Skin of body (tissue), 2 donors: Measurements from ENCODE around the gene PLEKHG4. TPM values are rescaled to one million over a fixed set of nuclear protein-coding genes. Genes with fewer than 3 reads are reported as not detected.

ENCODE experiments used
- DNase-seq: peaks from one replicate; lab custom pipeline; 2025; lab: John Stamatoyannopoulos, UW
- total RNA-seq: library from RNA; depleted of rRNA; stranded (reverse); fragments of >200 nt; gene quantifications from one replicate; pipeline ENCODE4 v1.2.3, GENCODE V29; 2014

PLEKHG4 gene
- total RNA-seq, 1 donor from 2014 or later: 16.1 TPM

DNA sequence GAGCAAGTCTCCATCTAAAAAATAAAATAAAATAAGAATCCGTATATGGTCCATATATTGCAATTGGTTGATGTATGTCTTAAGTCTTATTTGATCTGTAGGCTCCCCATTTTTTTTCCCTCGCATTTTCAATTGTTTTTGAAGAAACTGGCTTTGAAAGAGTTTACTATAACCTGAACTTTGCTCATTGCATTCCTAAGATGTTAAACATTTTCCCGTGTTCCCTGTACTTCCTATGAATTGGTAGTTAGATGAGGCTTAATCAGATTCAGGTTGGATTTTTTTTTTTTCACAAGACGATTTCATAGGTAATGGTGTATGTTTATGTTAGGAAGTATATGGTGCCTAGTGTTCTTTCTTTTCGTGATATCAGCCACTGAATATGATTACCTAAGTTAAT is 50.6 kb downstream of the PLEKHG4 start:
- no peak for DNase-seq

- no peak for DNase-seq
Measured at GRCh38 chr16:67333315-67333714, 54.0 kb downstream of the PLEKHG4 start.

DNA sequence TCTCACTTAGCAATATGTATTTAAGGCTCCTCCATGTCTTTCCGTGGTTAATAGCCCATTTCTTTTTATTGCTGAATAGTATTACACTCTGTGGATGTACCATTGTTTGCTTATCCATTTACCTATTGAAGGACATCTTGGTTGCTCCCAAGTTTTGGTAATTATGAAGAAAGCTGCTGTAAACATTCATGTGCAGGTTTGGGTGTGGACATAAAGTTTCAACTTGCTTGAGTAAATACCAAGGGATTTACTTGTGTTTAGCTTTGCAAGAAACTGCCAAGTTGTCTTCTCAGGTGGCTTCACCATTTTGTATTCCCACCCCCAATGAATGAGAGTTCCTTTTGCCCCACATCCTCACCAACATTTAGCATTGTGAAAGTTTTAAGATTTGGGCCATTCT is 56.8 kb downstream of the PLEKHG4 start:
- DNase-seq: no peak

DNA sequence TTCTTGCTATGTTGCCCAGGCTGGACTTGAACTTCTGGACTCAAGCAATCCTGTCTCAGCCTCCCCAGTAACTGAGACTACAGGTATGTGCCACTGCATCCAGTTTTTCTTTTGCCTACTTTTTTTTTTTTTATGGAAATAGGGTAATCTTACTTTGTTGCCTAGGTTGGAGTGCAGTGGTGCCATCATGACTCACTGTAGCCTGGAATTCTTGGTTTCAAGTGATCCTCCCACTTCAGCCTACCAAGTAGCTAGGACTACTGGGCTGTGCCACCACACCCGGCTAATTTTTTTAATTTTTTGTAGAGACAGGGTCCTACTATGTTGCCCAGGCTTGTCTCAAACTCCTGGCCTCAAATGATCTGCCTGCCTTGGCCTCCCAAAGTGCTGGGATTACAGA is 57.3 kb downstream of the PLEKHG4 start:
- no peak for DNase-seq

Other genes with a start within 250 kb of the PLEKHG4 start
- gene PHAF1, start 169.6 kb upstream of the PLEKHG4 start, total RNA-seq: 21.2 TPM
- gene B3GNT9, start 128.5 kb upstream of the PLEKHG4 start, total RNA-seq: 14.8 TPM
- gene TRADD, start 119.6 kb upstream of the PLEKHG4 start, total RNA-seq: 5.8 TPM
- 4.5 TPM for gene FBXL8, start 119.6 kb upstream of the PLEKHG4 start, total RNA-seq
- 14.3 TPM for gene HSF4, start 114.8 kb upstream of the PLEKHG4 start, total RNA-seq
- 14.3 TPM for gene NOL3, start 109.0 kb upstream of the PLEKHG4 start, total RNA-seq
- 13.9 TPM for gene MATCAP1, start 95.6 kb upstream of the PLEKHG4 start, total RNA-seq
- 1.7 TPM for gene EXOC3L1, start 89.4 kb upstream of the PLEKHG4 start, total RNA-seq
- gene E2F4, start 87.4 kb upstream of the PLEKHG4 start, total RNA-seq: 23.5 TPM
- gene ELMO3, start 80.4 kb upstream of the PLEKHG4 start, total RNA-seq: 4.0 TPM
- gene TMEM208, start 52.4 kb upstream of the PLEKHG4 start, total RNA-seq: 22.0 TPM
- 8.0 TPM for gene FHOD1, start 32.1 kb upstream of the PLEKHG4 start, total RNA-seq
- 0.79 TPM for gene SLC9A5, start 30.6 kb upstream of the PLEKHG4 start, total RNA-seq
- gene KCTD19, start 47.2 kb downstream of the PLEKHG4 start, total RNA-seq: 0.20 TPM
- 0.20 TPM for gene LRRC36, start 47.3 kb downstream of the PLEKHG4 start, total RNA-seq
- 22.6 TPM for gene TPPP3, start 114.0 kb downstream of the PLEKHG4 start, total RNA-seq
- gene ZDHHC1, start 136.9 kb downstream of the PLEKHG4 start, total RNA-seq: 7.0 TPM
- gene HSD11B2, start 151.6 kb downstream of the PLEKHG4 start, total RNA-seq: 7.5 TPM
- gene ATP6V0D1, start 201.6 kb downstream of the PLEKHG4 start, total RNA-seq: 49.6 TPM
- not detected for gene AGRP, start 204.0 kb downstream of the PLEKHG4 start, total RNA-seq
- 19.1 TPM for gene RIPOR1, start 249.3 kb downstream of the PLEKHG4 start, total RNA-seq